Neuron (in vitro differentiated cells): ENCODE data around the gene CACNB1.
"Not testable (repeated sequence)": the region's sequence is repeated elsewhere in the genome, so short reads cannot be mapped to it uniquely, and the experiment has no call there.

Experiments used
- H2AFZ ChIP-seq: one replicate; pipeline ENCODE4 v1.6.1; 2013; ENCODE audit warnings: low read depth, mild to moderate bottlenecking, inconsistent platforms, low read length, moderate library complexity
- H3K27me3 ChIP-seq: one replicate; pipeline ENCODE4 v1.6.1; 2013; ENCODE audit warnings: low read length; ENCODE audit not compliant: insufficient read depth
- H3K36me3 ChIP-seq: one replicate; pipeline ENCODE4 v1.6.1; 2013; ENCODE audit warnings: low read length; ENCODE audit not compliant: insufficient read depth
- H3K4me1 ChIP-seq: one replicate; pipeline ENCODE4 v1.6.1; 2013; ENCODE audit warnings: low read length; ENCODE audit not compliant: insufficient read depth
- H3K4me3 ChIP-seq: 2 replicates; pipeline ENCODE4 v1.5.1; 2013; ENCODE audit warnings: mild to moderate bottlenecking, low read length, moderate library complexity
- H3K9me3 ChIP-seq: one replicate; pipeline ENCODE4 v1.6.1; 2013; ENCODE audit warnings: low read length

The CACNB1 gene

DNA sequence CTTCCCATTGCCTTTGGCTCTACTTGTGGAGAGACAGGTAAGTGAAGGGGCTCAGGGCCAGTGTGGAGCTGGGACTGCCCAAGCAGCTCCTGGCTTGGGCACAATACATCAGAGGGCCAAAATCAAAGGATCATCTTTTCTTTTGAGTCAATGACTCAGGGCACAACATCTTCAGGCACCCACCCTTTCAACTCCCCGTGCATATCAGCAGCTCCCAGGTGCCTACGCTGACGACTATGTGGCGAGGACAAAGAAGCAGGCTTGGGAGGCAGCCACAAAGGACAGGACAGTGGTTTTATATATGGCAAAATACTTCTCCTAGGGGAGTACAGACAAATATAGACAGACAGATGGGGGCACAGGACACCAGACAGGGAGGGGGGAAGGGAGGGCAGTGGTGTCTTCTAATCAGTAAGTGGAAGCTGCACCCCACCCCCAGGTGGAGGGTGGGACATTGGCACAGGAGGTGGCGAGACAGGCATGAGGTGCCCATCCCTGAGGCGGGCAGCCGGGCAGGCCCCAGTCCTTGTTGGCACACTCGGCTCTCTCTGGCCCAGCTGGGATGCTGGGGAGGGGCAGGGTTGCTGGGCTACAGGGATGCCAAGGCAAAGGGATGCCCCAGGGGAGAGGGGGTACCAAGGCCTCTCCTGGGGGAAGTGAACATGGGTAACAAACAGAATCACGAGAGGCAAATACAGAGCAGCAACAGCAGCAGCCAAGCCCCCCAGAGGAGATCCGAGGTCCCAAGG is 23.8 kb downstream of the CACNB1 start:
- Histone ChIP-seq H3K4me1 (no peaks in the 10 kb centered on the region), H3K36me3 (peaks cover 24% of the 10 kb centered on the region), H3K27me3 (no peaks in the 10 kb centered on the region), H3K9me3 (no peaks in the 10 kb centered on the region), H2AFZ (no peak overlapping the region), H3K4me3 (no peak overlapping the region)

- H3K4me3 ChIP-seq: no peak overlapping the region
- no peaks in the 10 kb centered on the region for H3K27me3 ChIP-seq
These were observed 24.4 kb downstream of the CACNB1 start for GRCh38 chr17:39173080-39173479.

DNA sequence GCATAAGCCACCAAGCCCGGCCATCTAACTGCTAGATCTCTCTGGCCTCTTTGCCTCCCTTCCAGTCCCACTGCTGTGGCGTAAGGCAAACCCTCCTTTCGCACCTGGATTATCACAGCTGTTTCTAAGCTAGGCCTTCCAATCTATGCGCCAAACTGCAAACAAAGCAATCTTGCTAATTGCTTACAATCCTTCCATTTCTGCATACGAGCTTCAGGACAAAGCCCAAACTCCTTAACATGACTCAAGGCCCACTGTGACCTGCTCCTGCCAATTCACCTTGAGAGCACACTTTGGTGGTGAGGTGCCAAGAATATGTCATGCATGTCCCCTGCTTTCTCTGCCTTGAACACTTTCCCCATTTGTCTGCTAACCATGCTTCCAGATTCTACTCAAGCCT is 25.5 kb downstream of the CACNB1 start:
- H3K9me3 ChIP-seq: no peaks in the 10 kb centered on the region
- H3K4me1 ChIP-seq: no peaks in the 10 kb centered on the region
- peaks cover 2% of the 10 kb centered on the region for H3K27me3 ChIP-seq
- H3K4me3 ChIP-seq: no peak overlapping the region
- H3K36me3 ChIP-seq: peaks cover 8% of the 10 kb centered on the region
- H2AFZ ChIP-seq: no peak overlapping the region

More at GRCh38 chr17:39173080-39173479, 24.4 kb downstream of the CACNB1 start:
- Histone ChIP-seq H3K4me1 (no peaks in the 10 kb centered on the region), H2AFZ (no peak overlapping the region), H3K9me3 (no peaks in the 10 kb centered on the region), H3K36me3 (peaks cover 20% of the 10 kb centered on the region)

DNA sequence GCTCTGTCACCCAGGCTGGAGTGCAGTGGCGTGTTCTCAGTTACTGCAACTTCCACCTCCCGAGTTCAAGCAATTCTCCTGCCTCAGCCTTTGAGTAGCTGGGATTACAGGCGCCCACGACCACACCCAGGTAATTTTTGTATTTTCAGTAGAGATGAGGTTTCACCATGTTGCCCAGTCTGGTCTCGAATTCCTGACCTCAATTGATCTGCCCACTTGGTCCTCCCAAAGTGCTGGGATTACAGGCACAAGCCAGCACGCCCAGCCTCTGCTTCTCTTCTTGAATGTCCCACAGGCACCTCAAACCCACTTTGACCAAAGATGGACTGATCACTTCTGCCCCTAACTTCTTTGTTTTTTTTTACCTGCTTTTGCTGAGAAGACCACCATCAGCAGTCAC is 26.9 kb downstream of the CACNB1 start:
- Histone ChIP-seq H3K27me3 (peaks cover 15% of the 10 kb centered on the region), H3K4me1 (no peaks in the 10 kb centered on the region), H3K4me3 (no peak overlapping the region), H3K9me3 (no peaks in the 10 kb centered on the region), H2AFZ (no peak overlapping the region), H3K36me3 (peaks cover 4% of the 10 kb centered on the region)

DNA sequence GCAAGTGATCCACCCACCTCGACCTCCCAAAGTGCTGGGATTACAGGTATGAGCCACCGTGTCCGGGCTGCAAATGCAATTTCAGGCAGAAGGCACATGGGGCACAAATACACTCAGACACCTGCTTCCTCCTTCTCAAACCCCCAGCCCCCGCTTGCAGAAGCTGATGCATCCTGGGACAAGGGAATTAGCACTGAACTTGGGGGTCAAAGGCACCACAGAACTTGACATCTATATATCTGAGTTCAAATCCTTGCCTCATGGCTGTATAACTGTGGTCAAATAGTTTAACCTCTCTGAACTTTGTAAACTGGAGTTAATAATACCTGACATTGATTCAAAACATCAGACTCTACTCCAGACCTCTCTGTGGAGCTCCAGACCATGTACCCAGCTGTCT is 27.4 kb downstream of the CACNB1 start:
- Histone ChIP-seq H3K4me1 (peaks cover 2% of the 10 kb centered on the region), H3K9me3 (no peaks in the 10 kb centered on the region), H3K36me3 (peaks cover under 1% of the 10 kb centered on the region), H3K27me3 (peaks cover 20% of the 10 kb centered on the region), H2AFZ (no peak overlapping the region), H3K4me3 (no peak overlapping the region)

GRCh38 chr17:39169518-39169917 is 28.0 kb downstream of the CACNB1 start:
- Histone ChIP-seq H3K27me3 (peaks cover 25% of the 10 kb centered on the region), H3K4me3 (no peak overlapping the region), H3K4me1 (peaks cover 8% of the 10 kb centered on the region), H3K36me3 (no peaks in the 10 kb centered on the region), H3K9me3 (no peaks in the 10 kb centered on the region), H2AFZ (no peak overlapping the region)

- no peaks in the 10 kb centered on the region for H3K9me3 ChIP-seq
- H3K4me1 ChIP-seq: peaks cover 9% of the 10 kb centered on the region
- H3K27me3 ChIP-seq: peaks cover 25% of the 10 kb centered on the region
- no peak overlapping the region for H3K4me3 ChIP-seq
- H3K36me3 ChIP-seq: no peaks in the 10 kb centered on the region
- no peak overlapping the region for H2AFZ ChIP-seq
These were observed 28.4 kb downstream of the CACNB1 start for GRCh38 chr17:39169101-39169500.

DNA sequence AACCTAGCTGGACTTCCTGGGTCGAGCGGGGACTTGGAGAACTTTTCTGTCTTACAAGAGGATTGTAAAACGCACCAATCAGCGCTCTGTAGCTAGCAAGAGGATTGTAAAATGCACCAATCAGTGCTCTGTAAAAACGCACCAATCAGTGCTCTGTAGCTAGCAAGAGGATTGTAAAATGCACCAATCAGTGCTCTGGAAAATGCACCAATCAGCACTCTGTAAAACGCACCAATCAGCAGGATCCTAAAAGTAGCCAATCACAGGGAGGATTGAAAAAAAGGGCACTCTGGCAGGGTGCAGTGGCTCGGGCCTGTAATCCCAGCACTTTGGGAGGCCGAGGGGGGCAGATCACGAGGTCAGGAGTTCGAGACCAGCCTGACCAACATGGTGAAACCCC is 29.0 kb downstream of the CACNB1 start:
- peaks cover 25% of the 10 kb centered on the region for H3K27me3 ChIP-seq
- not testable (repeated sequence) for H3K9me3 ChIP-seq, H3K4me1 ChIP-seq, H3K4me3 ChIP-seq, H3K36me3 ChIP-seq, H2AFZ ChIP-seq

- Histone ChIP-seq H3K9me3 (no peaks in the 10 kb centered on the region), H3K36me3 (no peaks in the 10 kb centered on the region), H3K27me3 (peaks cover 25% of the 10 kb centered on the region), H3K4me1 (peaks cover 9% of the 10 kb centered on the region), H3K4me3 (no peak overlapping the region), H2AFZ (no peak overlapping the region)
These were observed 30.0 kb downstream of the CACNB1 start for GRCh38 chr17:39167476-39167875.

GRCh38 chr17:39166437-39167335 is 30.8 kb downstream of the CACNB1 start:
- no peak overlapping the region for H3K4me3 ChIP-seq
- peaks cover 9% of the 10 kb centered on the region for H3K4me1 ChIP-seq
- no peaks in the 10 kb centered on the region for H3K36me3 ChIP-seq
- H3K27me3 ChIP-seq: peaks cover 25% of the 10 kb centered on the region
- H3K9me3 ChIP-seq: no peaks in the 10 kb centered on the region
- H2AFZ ChIP-seq: no peak overlapping the region

DNA sequence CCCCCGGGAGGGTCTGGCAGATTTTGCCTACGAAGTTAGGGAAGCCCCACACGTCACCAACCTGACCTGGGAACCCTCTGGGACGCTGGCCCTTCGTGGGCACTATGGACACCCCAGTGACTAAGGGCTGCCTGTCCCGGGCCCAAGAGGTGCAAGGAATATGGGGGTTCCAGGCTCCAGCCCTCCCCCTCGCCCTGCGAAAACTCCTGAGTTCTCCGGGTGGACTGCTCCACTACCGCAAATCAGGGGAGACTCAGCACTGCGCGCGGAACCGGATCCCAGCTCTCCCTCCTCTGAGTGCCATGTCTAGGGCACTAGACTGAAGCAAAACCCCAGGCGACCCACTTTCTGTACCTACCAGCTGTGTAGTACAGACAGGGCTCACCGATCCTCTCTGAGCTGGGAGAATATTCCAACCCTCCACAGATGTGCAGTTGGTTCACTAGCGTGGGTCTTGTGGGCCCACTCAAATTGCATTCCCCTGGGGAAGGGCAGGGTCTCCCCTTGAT is 31.6 kb downstream of the CACNB1 start, which contains the start of gene ARL5C:
Gene ARL5C (minus strand): TSS at position 321 of the 509 bp plus-strand sequence. CDS start 401 bp downstream, outside the sequence.
- peaks cover 9% of the 10 kb centered on the region for H3K4me1 ChIP-seq
- H3K4me3 ChIP-seq: peak within 1 kb of the TSS; percentile 65

GRCh38 chr17:39165178-39165840 is 32.2 kb downstream of the CACNB1 start:
- peaks cover 9% of the 10 kb centered on the region for H3K4me1 ChIP-seq
- H3K36me3 ChIP-seq: no peaks in the 10 kb centered on the region
- peak overlapping the region; percentile 92 for H2AFZ ChIP-seq
- H3K27me3 ChIP-seq: peaks cover 25% of the 10 kb centered on the region
- no peaks in the 10 kb centered on the region for H3K9me3 ChIP-seq
- peak overlapping the region; percentile 65 for H3K4me3 ChIP-seq

More for the DNA sequence above, 31.6 kb downstream of the CACNB1 start, which contains the start of gene ARL5C:
- peak within 1 kb of the TSS; percentile 92 for H2AFZ ChIP-seq
- peaks cover 25% of the 10 kb centered on the region for H3K27me3 ChIP-seq
- H3K9me3 ChIP-seq: no peaks in the 10 kb centered on the region
- H3K36me3 ChIP-seq: no peaks in the 10 kb centered on the region
